ENCODE data around the gene NOL9.

DNA sequence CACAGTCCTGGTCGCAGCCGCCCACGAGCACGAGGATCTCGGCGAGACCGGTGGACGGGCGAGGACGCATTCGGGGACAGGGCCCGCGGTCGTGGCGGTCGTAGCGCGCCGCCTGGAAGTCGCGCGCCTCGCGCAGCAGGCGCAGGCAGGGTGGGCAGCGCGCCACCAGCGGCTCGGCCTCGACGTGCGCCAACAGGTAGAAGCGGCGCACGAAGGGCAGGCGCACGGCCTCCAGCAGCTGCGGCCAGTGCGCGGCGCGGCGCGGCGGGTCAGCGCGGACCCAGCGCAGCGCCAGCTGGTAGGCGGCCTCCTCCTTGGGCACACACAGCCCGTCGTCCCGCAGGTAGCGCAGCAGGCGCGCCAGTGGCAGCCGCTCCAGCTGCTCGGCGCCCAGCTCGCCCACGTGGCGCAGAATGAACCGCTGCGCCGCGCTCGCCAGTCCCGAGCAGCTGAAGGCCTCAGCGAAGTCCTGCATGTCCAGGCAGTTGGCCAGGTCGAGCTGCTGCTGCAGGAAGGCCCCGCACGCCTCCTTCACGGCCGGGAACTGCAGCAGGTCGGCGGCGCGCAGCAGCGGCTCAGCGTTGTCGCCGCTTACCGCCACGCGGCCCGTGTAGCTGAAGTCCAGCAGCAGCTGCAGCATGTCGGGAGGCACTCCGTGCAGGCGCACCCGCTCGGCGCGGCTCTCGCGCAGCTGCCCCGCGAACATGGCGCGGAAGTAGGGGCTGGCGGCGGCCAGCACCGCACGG lies 47.8 kb upstream of the NOL9 start:
- TF ChIP-seq, protein P1, sequence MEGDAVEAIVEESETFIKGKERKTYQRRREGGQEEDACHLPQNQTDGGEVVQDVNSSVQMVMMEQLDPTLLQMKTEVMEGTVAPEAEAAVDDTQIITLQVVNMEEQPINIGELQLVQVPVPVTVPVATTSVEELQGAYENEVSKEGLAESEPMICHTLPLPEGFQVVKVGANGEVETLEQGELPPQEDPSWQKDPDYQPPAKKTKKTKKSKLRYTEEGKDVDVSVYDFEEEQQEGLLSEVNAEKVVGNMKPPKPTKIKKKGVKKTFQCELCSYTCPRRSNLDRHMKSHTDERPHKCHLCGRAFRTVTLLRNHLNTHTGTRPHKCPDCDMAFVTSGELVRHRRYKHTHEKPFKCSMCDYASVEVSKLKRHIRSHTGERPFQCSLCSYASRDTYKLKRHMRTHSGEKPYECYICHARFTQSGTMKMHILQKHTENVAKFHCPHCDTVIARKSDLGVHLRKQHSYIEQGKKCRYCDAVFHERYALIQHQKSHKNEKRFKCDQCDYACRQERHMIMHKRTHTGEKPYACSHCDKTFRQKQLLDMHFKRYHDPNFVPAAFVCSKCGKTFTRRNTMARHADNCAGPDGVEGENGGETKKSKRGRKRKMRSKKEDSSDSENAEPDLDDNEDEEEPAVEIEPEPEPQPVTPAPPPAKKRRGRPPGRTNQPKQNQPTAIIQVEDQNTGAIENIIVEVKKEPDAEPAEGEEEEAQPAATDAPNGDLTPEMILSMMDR (IDR thresholded peaks at IDR 0.05): no peak
- peak; percentile 59 for TF ChIP-seq EZH2 (IDR thresholded peaks at IDR 0.05)

All from neural progenitor cell (in vitro differentiated cells).